Activated naive CD8-positive, alpha-beta T cell treated with anti-CD3 and anti-CD28 coated beads, Interleukin-2, amount 50 U/mL, for 24 hours (primary cell): ENCODE data around the gene NENF.
"Not testable (repeated sequence)": the region's sequence is repeated elsewhere in the genome, so short reads cannot be mapped to it uniquely, and the experiment has no call there.

Source experiments
- ATAC-seq: fragments of 150-1000 bp; cut with Tn5 transposase; one replicate; pipeline ENCODE4 v1.10.0; 2021
- DNase-seq: peaks from one replicate; pipeline ENCODE4 v3.0.0; 2021
- H3K27ac Mint-ChIP-seq: one replicate; pipeline ENCODE4 v1.8.0; 2021; ENCODE audit warnings: mild to moderate bottlenecking, mixed read lengths
- H3K27me3 Mint-ChIP-seq: one replicate; pipeline ENCODE4 v1.8.0; 2021; ENCODE audit warnings: mixed read lengths
- H3K36me3 Mint-ChIP-seq: one replicate; pipeline ENCODE4 v1.8.0; 2021; ENCODE audit warnings: low read depth, mixed read lengths
- H3K4me1 Mint-ChIP-seq: one replicate; pipeline ENCODE4 v1.8.0; 2021; ENCODE audit warnings: mixed read lengths
- H3K4me3 Mint-ChIP-seq: one replicate; pipeline ENCODE4 v1.8.0; 2021; ENCODE audit warnings: mild to moderate bottlenecking, moderate library complexity, mixed read lengths
- H3K9me3 Mint-ChIP-seq: one replicate; pipeline ENCODE4 v1.8.0; 2021; ENCODE audit warnings: mixed read lengths

The NENF gene

GRCh38 chr1:212477680-212478466, 45.2 kb downstream of the NENF start:
- ATAC-seq = no peak
- DNase-seq = no peak
- Mint-ChIP-seq H3K36me3 (no peaks in the 10 kb centered on the region), H3K4me3 (no peak overlapping the region), H3K27me3 (peaks cover 13% of the 10 kb centered on the region), H3K4me1 (peaks cover 29% of the 10 kb centered on the region), H3K27ac (no peak overlapping the region), H3K9me3 (no peaks in the 10 kb centered on the region)

GRCh38 chr1:212478467-212479025, 45.8 kb downstream of the NENF start:
- no peaks in the 10 kb centered on the region for H3K36me3 Mint-ChIP-seq
- H3K27me3 Mint-ChIP-seq = peaks cover 13% of the 10 kb centered on the region
- no peaks in the 10 kb centered on the region for H3K9me3 Mint-ChIP-seq
- ATAC-seq (no peak), DNase-seq (no peak)
- H3K4me1 Mint-ChIP-seq = peaks cover 24% of the 10 kb centered on the region
- H3K27ac Mint-ChIP-seq = no peak overlapping the region
- H3K4me3 Mint-ChIP-seq = no peak overlapping the region

- H3K4me1 Mint-ChIP-seq = peaks cover 24% of the 10 kb centered on the region
- peaks cover 13% of the 10 kb centered on the region for H3K27me3 Mint-ChIP-seq
- H3K36me3 Mint-ChIP-seq = no peaks in the 10 kb centered on the region
- H3K27ac Mint-ChIP-seq = no peak overlapping the region
- no peak for DNase-seq
- no peak for ATAC-seq
- H3K9me3 Mint-ChIP-seq = no peaks in the 10 kb centered on the region
- H3K4me3 Mint-ChIP-seq = no peak overlapping the region
Observed at GRCh38 chr1:212479188-212479587, 46.5 kb downstream of the NENF start.

- Mint-ChIP-seq H3K4me1 (peaks cover 24% of the 10 kb centered on the region), H3K27me3 (peaks cover 13% of the 10 kb centered on the region)
- not testable (repeated sequence) for DNase-seq, ATAC-seq, H3K36me3 Mint-ChIP-seq, H3K9me3 Mint-ChIP-seq, H3K4me3 Mint-ChIP-seq, H3K27ac Mint-ChIP-seq
Observed at GRCh38 chr1:212480711-212481437, 48.2 kb downstream of the NENF start.

- no peaks in the 10 kb centered on the region for H3K36me3 Mint-ChIP-seq
- H3K4me3 Mint-ChIP-seq = no peak overlapping the region
- no peaks in the 10 kb centered on the region for H3K9me3 Mint-ChIP-seq
- H3K27me3 Mint-ChIP-seq = peaks cover 11% of the 10 kb centered on the region
- H3K4me1 Mint-ChIP-seq = peaks cover 24% of the 10 kb centered on the region
- ATAC-seq (no peak), DNase-seq (no peak)
- H3K27ac Mint-ChIP-seq = no peak overlapping the region
Observed at GRCh38 chr1:212481438-212481767, 48.7 kb downstream of the NENF start.

GRCh38 chr1:212482006-212482636, 49.4 kb downstream of the NENF start:
- ATAC-seq (no peak), DNase-seq (no peak)
- no peaks in the 10 kb centered on the region for H3K9me3 Mint-ChIP-seq
- H3K4me3 Mint-ChIP-seq = no peak overlapping the region
- H3K27ac Mint-ChIP-seq = no peak overlapping the region
- H3K27me3 Mint-ChIP-seq = peaks cover 11% of the 10 kb centered on the region
- H3K4me1 Mint-ChIP-seq = peaks cover 24% of the 10 kb centered on the region
- H3K36me3 Mint-ChIP-seq = no peaks in the 10 kb centered on the region

- H3K27me3 Mint-ChIP-seq = peaks cover 11% of the 10 kb centered on the region
- no peak for DNase-seq
- no peak overlapping the region for H3K4me3 Mint-ChIP-seq
- no peak overlapping the region for H3K27ac Mint-ChIP-seq
- no peak for ATAC-seq
- H3K4me1 Mint-ChIP-seq = peaks cover 17% of the 10 kb centered on the region
- no peaks in the 10 kb centered on the region for H3K36me3 Mint-ChIP-seq
- H3K9me3 Mint-ChIP-seq = no peaks in the 10 kb centered on the region
Observed at GRCh38 chr1:212482637-212483441, 50.1 kb downstream of the NENF start.

GRCh38 chr1:212484701-212485570, 52.2 kb downstream of the NENF start:
- Mint-ChIP-seq H3K27me3 (peaks cover 6% of the 10 kb centered on the region), H3K9me3 (no peaks in the 10 kb centered on the region), H3K4me3 (no peak overlapping the region), H3K36me3 (no peaks in the 10 kb centered on the region), H3K27ac (no peak overlapping the region), H3K4me1 (peaks cover 16% of the 10 kb centered on the region)
- ATAC-seq = no peak
- DNase-seq = no peak

- H3K27me3 Mint-ChIP-seq = peaks cover 6% of the 10 kb centered on the region
- no peak overlapping the region for H3K27ac Mint-ChIP-seq
- DNase-seq = no peak
- H3K4me1 Mint-ChIP-seq = peaks cover 16% of the 10 kb centered on the region
- H3K9me3 Mint-ChIP-seq = no peaks in the 10 kb centered on the region
- H3K4me3 Mint-ChIP-seq = no peak overlapping the region
- no peaks in the 10 kb centered on the region for H3K36me3 Mint-ChIP-seq
- ATAC-seq = no peak
Observed at GRCh38 chr1:212485571-212485912, 52.8 kb downstream of the NENF start.

- no peak overlapping the region for H3K27ac Mint-ChIP-seq
- no peak for DNase-seq
Observed at GRCh38 chr1:212485913-212486618, 53.3 kb downstream of the NENF start.

GRCh38 chr1:212486619-212486975, 53.9 kb downstream of the NENF start:
- H3K9me3 Mint-ChIP-seq = no peaks in the 10 kb centered on the region
- H3K36me3 Mint-ChIP-seq = no peaks in the 10 kb centered on the region
- no peak overlapping the region for H3K4me3 Mint-ChIP-seq
- peaks cover 6% of the 10 kb centered on the region for H3K27me3 Mint-ChIP-seq
- no peak for DNase-seq
- no peak overlapping the region for H3K27ac Mint-ChIP-seq
- no peak for ATAC-seq
- peaks cover 9% of the 10 kb centered on the region for H3K4me1 Mint-ChIP-seq

More at GRCh38 chr1:212485913-212486618, 53.3 kb downstream of the NENF start:
- Mint-ChIP-seq H3K4me3 (no peak overlapping the region), H3K4me1 (peaks cover 12% of the 10 kb centered on the region), H3K27me3 (peaks cover 6% of the 10 kb centered on the region), H3K36me3 (no peaks in the 10 kb centered on the region), H3K9me3 (no peaks in the 10 kb centered on the region)
- ATAC-seq = peak; percentile 26

- H3K36me3 Mint-ChIP-seq = no peaks in the 10 kb centered on the region
- no peak for ATAC-seq
- H3K4me3 Mint-ChIP-seq = no peak overlapping the region
- no peak for DNase-seq
- H3K9me3 Mint-ChIP-seq = no peaks in the 10 kb centered on the region
- peaks cover 2% of the 10 kb centered on the region for H3K27me3 Mint-ChIP-seq
- peaks cover 5% of the 10 kb centered on the region for H3K4me1 Mint-ChIP-seq
- no peak overlapping the region for H3K27ac Mint-ChIP-seq
Observed at GRCh38 chr1:212487286-212487685, 54.6 kb downstream of the NENF start.

- H3K9me3 Mint-ChIP-seq = no peaks in the 10 kb centered on the region
- no peak overlapping the region for H3K4me3 Mint-ChIP-seq
- peaks cover 5% of the 10 kb centered on the region for H3K4me1 Mint-ChIP-seq
- DNase-seq (no peak), ATAC-seq (no peak)
- no peak overlapping the region for H3K27ac Mint-ChIP-seq
- H3K27me3 Mint-ChIP-seq = no peaks in the 10 kb centered on the region
- H3K36me3 Mint-ChIP-seq = no peaks in the 10 kb centered on the region
Observed at GRCh38 chr1:212487774-212488435, 55.2 kb downstream of the NENF start.
